CD4-positive, alpha-beta T cell (primary cell): ENCODE data around the gene FRRS1L. TPM values are rescaled to one million over a fixed set of nuclear protein-coding genes. Genes with fewer than 3 reads are reported as not detected.

ENCODE experiments used
- ATAC-seq: fragments of 200-7000 bp; cut with Tn5 transposase; one replicate; pipeline ENCODE4 v1.10.0; 2022; ENCODE audit warnings: mild to moderate bottlenecking; ENCODE audit not compliant: poor library complexity
- CTCF ChIA-PET: fragments of 350-600 bp; sonication (Branson Sonifier 250); formaldehyde crosslinking; loops from one replicate; lab custom pipeline; 2021; ENCODE audit warnings: antibody characterized with exemption, inconsistent platforms; lab: Charles Lee
- POLR2A ChIA-PET: fragments of 350-600 bp; sonication (Branson Sonifier 250); formaldehyde crosslinking; loops from one replicate; lab custom pipeline; 2021; ENCODE audit warnings: antibody characterized with exemption, inconsistent platforms; lab: Charles Lee
- DNase-seq, 14 experiments: peaks; one replicate each; pipeline ENCODE4 v3.0.0-alpha.2; 2013 to 2020; ENCODE audit warnings: mixed read lengths in 2 of 14
- H3K27ac ChIP-seq, 2 donors: one replicate each; pipeline versions ENCODE4 v1.5.1 to v1.7.0; 2013; ENCODE audit warnings: low read length in 2 of 2, low read depth in 1 of 2, mild to moderate bottlenecking in 1 of 2
- H3K27me3 ChIP-seq, 2 experiments: 1 replicate in 1 of 2; 2 replicates in 1 of 2; pipeline versions ENCODE4 v1.6.1 to v1.7.0; 2013; ENCODE audit warnings: low read length in 2 of 2, control low read depth in 1 of 2, mild to moderate bottlenecking in 1 of 2, moderate library complexity in 1 of 2; ENCODE audit not compliant: insufficient read depth in 2 of 2, control insufficient read depth in 1 of 2
- H3K36me3 ChIP-seq: one replicate; pipeline ENCODE4 v1.6.1; 2013; ENCODE audit warnings: low read length, control low read depth; ENCODE audit not compliant: insufficient read depth
- H3K4me1 ChIP-seq: one replicate; pipeline ENCODE4 v1.6.1; 2013; ENCODE audit warnings: low read length, control low read depth; ENCODE audit not compliant: insufficient read depth
- H3K4me3 ChIP-seq: one replicate; pipeline ENCODE4 v1.5.1; 2013; ENCODE audit warnings: mild to moderate bottlenecking, low read length, moderate library complexity
- H3K9me3 ChIP-seq, 2 experiments: 1 replicate in 1 of 2; 2 replicates in 1 of 2; pipeline versions ENCODE4 v1.6.1 to v1.7.0; 2013; ENCODE audit warnings: low read length in 2 of 2, mild to moderate bottlenecking in 2 of 2, control low read depth in 1 of 2, moderate library complexity in 1 of 2; ENCODE audit not compliant: control insufficient read depth in 1 of 2, insufficient read depth in 1 of 2
- H3K27ac Mint-ChIP-seq: one replicate; pipeline ENCODE4 v1.8.0; 2020; ENCODE audit warnings: mixed read lengths
- H3K27me3 Mint-ChIP-seq: one replicate; pipeline ENCODE4 v1.8.0; 2021; ENCODE audit warnings: mixed read lengths
- H3K36me3 Mint-ChIP-seq: one replicate; pipeline ENCODE4 v1.8.0; 2021; ENCODE audit warnings: low read depth, mixed read lengths
- H3K4me1 Mint-ChIP-seq: one replicate; pipeline ENCODE4 v1.8.0; 2021; ENCODE audit warnings: low read depth, mixed read lengths
- H3K4me3 Mint-ChIP-seq: one replicate; pipeline ENCODE4 v1.8.0; 2020; ENCODE audit warnings: mild to moderate bottlenecking, mixed read lengths
- H3K9me3 Mint-ChIP-seq: one replicate; pipeline ENCODE4 v1.8.0; 2020; ENCODE audit warnings: mixed read lengths
- intact Hi-C, 2 experiments: fragments of 100-400 bp; cut with DNase I in 1 of 2; cut with micrococcal nuclease in 1 of 2; formaldehyde crosslinking; loops; one replicate each; pipeline versions ENCODE4 v1.15.1 to v1.9.0; 2023 to 2025; cut with DNase I, micrococcal nuclease
- total RNA-seq, 174 experiments: library from RNA in 2 of 174; stranded (reverse) in 2 of 174; gene quantifications; one replicate each; pipeline ENCODE4 v1.2.3 and lab custom pipeline; 2021 to 2026
- TF ChIP-seq, protein P1 (sequence below): fragments of 200-600 bp; IDR thresholded peaks from one replicate; pipeline ENCODE4 v1.8.0; 2022; ENCODE audit warnings: antibody characterized with exemption, mild to moderate bottlenecking

Gene FRRS1L
- total RNA-seq, 2 experiments from 2014 or later = not detected

DNA sequence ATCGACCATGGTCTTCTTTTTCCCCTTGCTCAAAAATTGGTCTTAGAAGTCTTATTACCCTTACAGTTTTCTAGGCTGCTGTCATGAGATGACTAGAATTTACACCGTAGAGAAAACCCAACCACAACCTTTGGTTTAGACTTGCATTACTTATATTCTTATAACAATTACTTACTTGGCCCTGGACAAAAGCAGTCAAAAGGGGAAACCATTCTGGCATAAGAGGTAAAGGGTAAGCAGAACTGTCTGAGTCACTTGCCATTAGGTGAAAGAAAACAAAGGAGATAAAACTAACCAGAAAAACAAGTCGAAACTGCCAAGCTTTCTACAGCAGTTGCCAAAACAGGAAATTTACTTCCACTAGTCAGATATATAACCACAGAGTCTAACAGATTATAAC lies 65.2 kb downstream of the FRRS1L start:
- H3K4me3 ChIP-seq = peak overlapping the region; percentile 44
- TF ChIP-seq, protein P1, sequence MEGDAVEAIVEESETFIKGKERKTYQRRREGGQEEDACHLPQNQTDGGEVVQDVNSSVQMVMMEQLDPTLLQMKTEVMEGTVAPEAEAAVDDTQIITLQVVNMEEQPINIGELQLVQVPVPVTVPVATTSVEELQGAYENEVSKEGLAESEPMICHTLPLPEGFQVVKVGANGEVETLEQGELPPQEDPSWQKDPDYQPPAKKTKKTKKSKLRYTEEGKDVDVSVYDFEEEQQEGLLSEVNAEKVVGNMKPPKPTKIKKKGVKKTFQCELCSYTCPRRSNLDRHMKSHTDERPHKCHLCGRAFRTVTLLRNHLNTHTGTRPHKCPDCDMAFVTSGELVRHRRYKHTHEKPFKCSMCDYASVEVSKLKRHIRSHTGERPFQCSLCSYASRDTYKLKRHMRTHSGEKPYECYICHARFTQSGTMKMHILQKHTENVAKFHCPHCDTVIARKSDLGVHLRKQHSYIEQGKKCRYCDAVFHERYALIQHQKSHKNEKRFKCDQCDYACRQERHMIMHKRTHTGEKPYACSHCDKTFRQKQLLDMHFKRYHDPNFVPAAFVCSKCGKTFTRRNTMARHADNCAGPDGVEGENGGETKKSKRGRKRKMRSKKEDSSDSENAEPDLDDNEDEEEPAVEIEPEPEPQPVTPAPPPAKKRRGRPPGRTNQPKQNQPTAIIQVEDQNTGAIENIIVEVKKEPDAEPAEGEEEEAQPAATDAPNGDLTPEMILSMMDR = no peak
- peaks cover 37% of the 10 kb centered on the region for H3K4me1 ChIP-seq
- H3K4me3 Mint-ChIP-seq = peak overlapping the region; percentile 75
- no peaks in the 10 kb centered on the region for H3K27me3 ChIP-seq
- ChIA-PET CTCF (interaction anchor here (1.4 kb wide), 1 partner anchor 29 kb away, joined by 3 read pairs; no protein-coding TSS in a partner anchor), POLR2A (interaction anchor here (4.1 kb wide), 1 partner anchor 17 kb away, joined by 31 read pairs; the partner anchor contains the start of gene TMEM245)
- peaks cover 32% of the 10 kb centered on the region for H3K36me3 ChIP-seq
- H3K27ac ChIP-seq = peak overlapping the region; percentile 67 to 79
- peak overlapping the region; percentile 83 for H3K27ac Mint-ChIP-seq
- peaks cover 71% of the 10 kb centered on the region for H3K4me1 Mint-ChIP-seq
- peak in 4 of 14 experiments; percentile 27 to 72 (median 67) for DNase-seq
- H3K9me3 Mint-ChIP-seq = peaks cover 7% of the 10 kb centered on the region
- H3K27me3 Mint-ChIP-seq = no peaks in the 10 kb centered on the region
- ATAC-seq = peak; percentile 76
- peaks cover 3 to 6% of the 10 kb centered on the region in 2 experiments for H3K9me3 ChIP-seq
- intact Hi-C loops = loop anchor here in 1 of 2 experiments (1.0 to 2.0 kb wide), 2 partner anchors 8 to 17 kb away; partner anchors contain the start of gene TMEM245
- peaks cover 48% of the 10 kb centered on the region for H3K36me3 Mint-ChIP-seq

- H3K36me3 Mint-ChIP-seq = peaks cover 48% of the 10 kb centered on the region
- Histone ChIP-seq H3K27me3 (no peaks in the 10 kb centered on the region), H3K9me3 (peaks cover 3 to 6% of the 10 kb centered on the region in 2 experiments), H3K4me1 (peaks cover 38% of the 10 kb centered on the region), H3K4me3 (peak overlapping the region; percentile 44), H3K27ac (peak overlapping the region; percentile 67 to 79), H3K36me3 (peaks cover 32% of the 10 kb centered on the region)
- ATAC-seq (peak; percentile 59), DNase-seq (peak in 3 of 14 experiments; percentile 32 to 39 (median 38))
- H3K27me3 Mint-ChIP-seq = no peaks in the 10 kb centered on the region
- peak overlapping the region; percentile 53 for H3K4me3 Mint-ChIP-seq
- TF ChIP-seq, protein P1 = no peak
- POLR2A ChIA-PET = interaction anchor here (1.0 to 4.1 kb wide), 2 partner anchors 10 to 18 kb away, joined by 3 to 31 read pairs; partner anchors contain the start of gene TMEM245
- CTCF ChIA-PET = no interaction called here
- peaks cover 7% of the 10 kb centered on the region for H3K9me3 Mint-ChIP-seq
- H3K27ac Mint-ChIP-seq = peak overlapping the region; percentile 83
- intact Hi-C loops = loop anchor here in 1 of 2 experiments (1.0 kb wide), 1 partner anchor 9 kb away; no protein-coding TSS in a partner anchor
- H3K4me1 Mint-ChIP-seq = peaks cover 74% of the 10 kb centered on the region
Measured at GRCh38 chr9:109101202-109101595, 65.8 kb downstream of the FRRS1L start.

DNA sequence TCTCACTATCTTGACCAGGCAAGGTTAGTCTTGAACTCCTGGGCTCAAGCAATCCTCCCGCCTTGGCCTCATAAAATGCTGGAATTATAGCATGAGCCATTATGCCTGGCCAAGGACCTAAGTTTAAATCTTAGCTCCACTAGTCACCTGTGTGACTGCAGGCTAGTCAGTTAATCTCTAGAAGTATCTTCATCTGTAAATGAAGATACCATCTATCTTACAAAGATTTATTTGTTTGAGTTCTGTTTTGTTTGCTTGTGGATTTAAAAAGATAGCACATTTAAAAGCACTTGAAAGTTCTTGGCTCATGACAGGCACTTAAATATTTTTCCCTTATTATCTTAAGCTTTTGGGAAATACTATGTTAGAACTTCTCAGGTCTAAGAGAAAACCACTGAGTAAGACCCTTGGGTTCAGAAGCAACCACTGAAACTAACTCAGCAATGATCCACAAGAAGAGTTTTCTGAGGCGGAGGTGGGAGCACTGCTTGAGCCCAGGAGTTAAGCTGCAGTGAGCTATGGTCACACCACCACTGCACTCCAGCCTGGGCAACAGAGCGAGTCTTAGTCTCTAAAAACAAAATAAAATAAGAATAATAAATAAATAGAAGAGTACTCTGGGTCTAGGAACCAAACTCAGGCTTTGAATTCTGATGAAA lies 66.4 kb downstream of the FRRS1L start:
- Histone ChIP-seq H3K4me1 (peaks cover 44% of the 10 kb centered on the region), H3K27ac (peak overlapping the region; percentile 44 to 79), H3K9me3 (peaks cover 3 to 6% of the 10 kb centered on the region in 2 experiments), H3K4me3 (peak overlapping the region; percentile 44), H3K36me3 (peaks cover 32% of the 10 kb centered on the region), H3K27me3 (no peaks in the 10 kb centered on the region)
- TF ChIP-seq, protein P1 = no peak
- no peaks in the 10 kb centered on the region for H3K27me3 Mint-ChIP-seq
- H3K9me3 Mint-ChIP-seq = peaks cover 7% of the 10 kb centered on the region
- H3K27ac Mint-ChIP-seq = peak overlapping the region; percentile 83
- no peak for DNase-seq
- peaks cover 51% of the 10 kb centered on the region for H3K36me3 Mint-ChIP-seq
- ChIA-PET POLR2A (interaction anchor here (1.0 to 4.1 kb wide), 3 partner anchors 9 to 18 kb away, joined by 3 to 31 read pairs (median 5); partner anchors contain the start of gene TMEM245), CTCF (no interaction called here)
- intact Hi-C loops = loop anchor here in 1 of 2 experiments (1.0 kb wide), 1 partner anchor 10 kb away; no protein-coding TSS in a partner anchor
- peak overlapping the region; percentile 53 for H3K4me3 Mint-ChIP-seq
- ATAC-seq = no peak
- peaks cover 79% of the 10 kb centered on the region for H3K4me1 Mint-ChIP-seq
